ENCODE results near the gene CFLAR. TPM values are rescaled to one million over a fixed set of nuclear protein-coding genes. Genes with fewer than 3 reads are reported as not detected.

CFLAR gene
- total and polyA plus RNA-seq, 9 of the 15 experiments (the other 6 are each of a cell fraction or from before 2014, with no cell fraction given), result 27.5 to 102 (median 54.0) TPM

DNA sequence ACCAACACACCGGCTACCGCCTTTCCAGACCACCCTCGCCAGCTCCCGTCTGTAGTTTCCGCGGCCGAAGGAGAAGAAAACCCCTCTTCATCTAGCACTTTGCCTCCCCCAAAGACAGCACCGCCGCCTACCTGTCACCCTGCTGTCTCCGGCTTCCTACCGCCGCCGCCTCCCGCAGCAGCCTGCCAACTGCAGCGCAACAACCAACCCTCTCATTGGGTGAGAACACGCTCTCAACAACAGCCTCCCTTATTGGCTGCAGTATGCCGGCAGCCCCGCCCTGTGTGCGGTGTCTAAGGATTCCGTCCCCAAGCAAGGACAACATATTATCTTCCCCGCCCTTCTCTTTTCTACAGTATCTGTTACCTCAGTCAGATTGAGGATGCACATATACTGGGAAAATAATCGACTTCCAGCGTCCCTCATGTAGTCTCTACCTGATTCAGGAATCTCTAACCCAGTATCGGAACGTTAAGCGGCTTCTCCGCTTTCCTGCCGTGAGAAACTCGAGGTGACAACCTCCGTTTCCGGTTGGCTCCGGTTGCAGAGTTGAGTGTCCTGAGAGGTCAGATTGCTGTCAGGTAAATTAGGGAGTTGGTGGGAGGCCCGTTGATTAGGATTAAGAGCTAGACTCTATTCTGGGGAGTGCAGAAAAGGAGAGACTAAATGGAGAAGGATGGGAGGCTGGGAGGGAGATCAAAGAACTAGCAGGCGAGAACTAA lies 44.3 kb upstream of the CFLAR start, which contains the start of the genes HYCC2 and NDUFB3 (continued):
- TF ChIP-seq, protein P1, sequence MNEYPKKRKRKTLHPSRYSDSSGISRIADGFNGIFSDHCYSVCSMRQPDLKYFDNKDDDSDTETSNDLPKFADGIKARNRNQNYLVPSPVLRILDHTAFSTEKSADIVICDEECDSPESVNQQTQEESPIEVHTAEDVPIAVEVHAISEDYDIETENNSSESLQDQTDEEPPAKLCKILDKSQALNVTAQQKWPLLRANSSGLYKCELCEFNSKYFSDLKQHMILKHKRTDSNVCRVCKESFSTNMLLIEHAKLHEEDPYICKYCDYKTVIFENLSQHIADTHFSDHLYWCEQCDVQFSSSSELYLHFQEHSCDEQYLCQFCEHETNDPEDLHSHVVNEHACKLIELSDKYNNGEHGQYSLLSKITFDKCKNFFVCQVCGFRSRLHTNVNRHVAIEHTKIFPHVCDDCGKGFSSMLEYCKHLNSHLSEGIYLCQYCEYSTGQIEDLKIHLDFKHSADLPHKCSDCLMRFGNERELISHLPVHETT (CRISPR knock-in tag; conservative IDR thresholded peaks at IDR 0.05 in 1 of 2, IDR thresholded peaks at IDR 0.05 in 1 of 2), result peak in 1 of 2 experiments; percentile 77; a peak in 1 of 4 replicates
- TF ChIP-seq MED1 (CRISPR knock-in tag; IDR thresholded peaks at IDR 0.05; ENCODE audit: borderline replicate concordance), result no peak
- TF ChIP-seq OTX1 (CRISPR knock-in tag; IDR thresholded peaks at IDR 0.05), result no peak
- peak; percentile 58 for TF ChIP-seq ZFX (CRISPR knock-in tag; IDR thresholded peaks at IDR 0.05)
- no peak for TF ChIP-seq RBM34 (IDR thresholded peaks at IDR 0.05; ENCODE audit: borderline replicate concordance, insufficient read depth, low read length)
- TF ChIP-seq TCF7L2 (IDR thresholded peaks at IDR 0.05; ENCODE audit: low read depth, low read length), result no peak
- TF ChIP-seq ZNF384 (IDR thresholded peaks at IDR 0.05; ENCODE audit: low read depth, low read length), result no peak
- TF ChIP-seq ETV5 (CRISPR knock-in tag; IDR thresholded peaks at IDR 0.05; ENCODE audit: low read depth), result no peak; the same call in 1 of the 2 replicates
- TF ChIP-seq, protein P2, sequence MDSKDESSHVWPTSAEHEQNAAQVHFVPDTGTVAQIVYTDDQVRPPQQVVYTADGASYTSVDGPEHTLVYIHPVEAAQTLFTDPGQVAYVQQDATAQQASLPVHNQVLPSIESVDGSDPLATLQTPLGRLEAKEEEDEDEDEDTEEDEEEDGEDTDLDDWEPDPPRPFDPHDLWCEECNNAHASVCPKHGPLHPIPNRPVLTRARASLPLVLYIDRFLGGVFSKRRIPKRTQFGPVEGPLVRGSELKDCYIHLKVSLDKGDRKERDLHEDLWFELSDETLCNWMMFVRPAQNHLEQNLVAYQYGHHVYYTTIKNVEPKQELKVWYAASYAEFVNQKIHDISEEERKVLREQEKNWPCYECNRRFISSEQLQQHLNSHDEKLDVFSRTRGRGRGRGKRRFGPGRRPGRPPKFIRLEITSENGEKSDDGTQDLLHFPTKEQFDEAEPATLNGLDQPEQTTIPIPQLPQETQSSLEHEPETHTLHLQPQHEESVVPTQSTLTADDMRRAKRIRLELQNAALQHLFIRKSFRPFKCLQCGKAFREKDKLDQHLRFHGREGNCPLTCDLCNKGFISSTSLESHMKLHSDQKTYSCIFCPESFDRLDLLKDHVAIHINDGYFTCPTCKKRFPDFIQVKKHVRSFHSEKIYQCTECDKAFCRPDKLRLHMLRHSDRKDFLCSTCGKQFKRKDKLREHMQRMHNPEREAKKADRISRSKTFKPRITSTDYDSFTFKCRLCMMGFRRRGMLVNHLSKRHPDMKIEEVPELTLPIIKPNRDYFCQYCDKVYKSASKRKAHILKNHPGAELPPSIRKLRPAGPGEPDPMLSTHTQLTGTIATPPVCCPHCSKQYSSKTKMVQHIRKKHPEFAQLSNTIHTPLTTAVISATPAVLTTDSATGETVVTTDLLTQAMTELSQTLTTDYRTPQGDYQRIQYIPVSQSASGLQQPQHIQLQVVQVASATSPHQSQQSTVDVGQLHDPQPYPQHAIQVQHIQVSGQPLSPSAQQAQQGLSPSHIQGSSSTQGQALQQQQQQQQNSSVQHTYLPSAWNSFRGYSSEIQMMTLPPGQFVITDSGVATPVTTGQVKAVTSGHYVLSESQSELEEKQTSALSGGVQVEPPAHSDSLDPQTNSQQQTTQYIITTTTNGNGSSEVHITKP (IDR thresholded peaks at IDR 0.05; ENCODE audit: partially characterized antibody), result no peak
- peak; percentile 98 for TF ChIP-seq GABPA (tag; conservative IDR thresholded peaks at IDR 0.05; ENCODE audit: low read depth)
- TF ChIP-seq ATF7 (IDR thresholded peaks at IDR 0.05), result peak; percentile 77
- no peak for TF ChIP-seq GABPB2 (CRISPR knock-in tag; conservative IDR thresholded peaks at IDR 0.05)
- no peak for TF ChIP-seq KHSRP (IDR thresholded peaks at IDR 0.05)
- peak; percentile 95 for TF ChIP-seq SIN3B (IDR thresholded peaks at IDR 0.05; ENCODE audit: low read depth)
- TF ChIP-seq CCNT2 (IDR thresholded peaks at IDR 0.05; ENCODE audit: borderline replicate concordance, extremely low read depth, insufficient read length, low read depth, low read length), result peak; percentile 25
- TF ChIP-seq, protein P3, sequence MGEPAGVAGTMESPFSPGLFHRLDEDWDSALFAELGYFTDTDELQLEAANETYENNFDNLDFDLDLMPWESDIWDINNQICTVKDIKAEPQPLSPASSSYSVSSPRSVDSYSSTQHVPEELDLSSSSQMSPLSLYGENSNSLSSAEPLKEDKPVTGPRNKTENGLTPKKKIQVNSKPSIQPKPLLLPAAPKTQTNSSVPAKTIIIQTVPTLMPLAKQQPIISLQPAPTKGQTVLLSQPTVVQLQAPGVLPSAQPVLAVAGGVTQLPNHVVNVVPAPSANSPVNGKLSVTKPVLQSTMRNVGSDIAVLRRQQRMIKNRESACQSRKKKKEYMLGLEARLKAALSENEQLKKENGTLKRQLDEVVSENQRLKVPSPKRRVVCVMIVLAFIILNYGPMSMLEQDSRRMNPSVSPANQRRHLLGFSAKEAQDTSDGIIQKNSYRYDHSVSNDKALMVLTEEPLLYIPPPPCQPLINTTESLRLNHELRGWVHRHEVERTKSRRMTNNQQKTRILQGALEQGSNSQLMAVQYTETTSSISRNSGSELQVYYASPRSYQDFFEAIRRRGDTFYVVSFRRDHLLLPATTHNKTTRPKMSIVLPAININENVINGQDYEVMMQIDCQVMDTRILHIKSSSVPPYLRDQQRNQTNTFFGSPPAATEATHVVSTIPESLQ (CRISPR knock-in tag; IDR thresholded peaks at IDR 0.05), result no peak
- no peak for TF ChIP-seq PCBP2 (IDR thresholded peaks at IDR 0.05; ENCODE audit: low read depth, low read length, poor library complexity, severe bottlenecking)
- peak; percentile 57; the same call in 1 of the 2 replicates for TF ChIP-seq RNF2 (IDR thresholded peaks at IDR 0.05)
- TF ChIP-seq, protein P4, sequence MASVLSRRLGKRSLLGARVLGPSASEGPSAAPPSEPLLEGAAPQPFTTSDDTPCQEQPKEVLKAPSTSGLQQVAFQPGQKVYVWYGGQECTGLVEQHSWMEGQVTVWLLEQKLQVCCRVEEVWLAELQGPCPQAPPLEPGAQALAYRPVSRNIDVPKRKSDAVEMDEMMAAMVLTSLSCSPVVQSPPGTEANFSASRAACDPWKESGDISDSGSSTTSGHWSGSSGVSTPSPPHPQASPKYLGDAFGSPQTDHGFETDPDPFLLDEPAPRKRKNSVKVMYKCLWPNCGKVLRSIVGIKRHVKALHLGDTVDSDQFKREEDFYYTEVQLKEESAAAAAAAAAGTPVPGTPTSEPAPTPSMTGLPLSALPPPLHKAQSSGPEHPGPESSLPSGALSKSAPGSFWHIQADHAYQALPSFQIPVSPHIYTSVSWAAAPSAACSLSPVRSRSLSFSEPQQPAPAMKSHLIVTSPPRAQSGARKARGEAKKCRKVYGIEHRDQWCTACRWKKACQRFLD (CRISPR knock-in tag; IDR thresholded peaks at IDR 0.05), result peak; percentile 74; the same call in 1 of the 2 replicates

All from K562 (cell line).